Uterus (tissue), 4 donors: ENCODE results near the gene MAP3K5. TPM values are rescaled to one million over a fixed set of nuclear protein-coding genes. Genes with fewer than 3 reads are reported as not detected.
A peak's percentile ranks its signal among the peaks of the same experiment; 100 is the strongest.

Experiments
- DNase-seq, 2 donors: peaks; one replicate each; pipeline ENCODE4 v3.0.0-alpha.2; 2019 to 2020
- H3K27ac ChIP-seq, 2 donors: fragments of 200-600 bp; sonication (generic); 1 replicate in 1 of 2; 2 replicates in 1 of 2; pipeline ENCODE4 v1.5.1; 2016 to 2018
- H3K27me3 ChIP-seq, 2 donors: fragments of 200-600 bp; sonication (generic); one replicate each; pipeline ENCODE4 v1.5.1; 2018 to 2019; ENCODE audit warnings: control low read depth in 1 of 2
- H3K36me3 ChIP-seq, 2 donors: fragments of 200-600 bp; sonication (generic); one replicate each; pipeline ENCODE4 v1.5.1; 2019; ENCODE audit warnings: control low read depth in 1 of 2
- H3K4me1 ChIP-seq, 2 donors: fragments of 200-600 bp; sonication (generic); one replicate each; pipeline ENCODE4 v1.5.1; 2018 to 2019; ENCODE audit warnings: control low read depth in 1 of 2
- H3K4me3 ChIP-seq, 2 donors: fragments of 200-600 bp; sonication (generic); 1 replicate in 1 of 2; 2 replicates in 1 of 2; pipeline ENCODE4 v1.5.1; 2018 to 2019; ENCODE audit warnings: mild to moderate bottlenecking in 1 of 2
- H3K9me3 ChIP-seq, 2 donors: fragments of 200-600 bp; sonication (generic); one replicate each; pipeline ENCODE4 v1.5.1; 2019; ENCODE audit warnings: control low read depth in 1 of 2
- CTCF ChIP-seq, 4 experiments: fragments of 200-600 bp in 2 of 4; fragments of 450-650 bp in 2 of 4; sonication (generic) in 2 of 4; IDR thresholded peaks; one replicate each; pipeline ENCODE4 v1.5.1; 2016 to 2019; ENCODE audit warnings: antibody characterized with exemption in 4 of 4, mild to moderate bottlenecking in 2 of 4, moderate library complexity in 1 of 4
- POLR2A ChIP-seq, 2 donors: fragments of 450-650 bp; IDR thresholded peaks; one replicate each; pipeline ENCODE4 v1.6.1; 2016; ENCODE audit warnings: antibody characterized with exemption in 2 of 2, mild to moderate bottlenecking in 1 of 2, moderate library complexity in 1 of 2
- intact Hi-C: fragments of 100-400 bp; cut with DNase I; formaldehyde crosslinking; loops from one replicate; pipeline ENCODE4 v1.15.1; 2023; ENCODE audit warnings: low total_unique reads
- total RNA-seq, 4 donors: library from RNA; depleted of rRNA in 3 of 4; stranded (reverse); fragments of >200 nt in 3 of 4; gene quantifications; one replicate each; pipeline versions ENCODE4 v1.1.0 to v1.2.4, GENCODE V29; 2014 to 2023
- donor health status: DM: yes; HTN: yes; CAD: no.

MAP3K5 gene
- total RNA-seq, 4 donors from 2014 or later, result 9.5 to 67.1 (median 15.4) TPM

- DNase-seq, result no peak
- Histone ChIP-seq H3K4me3 (no peak overlapping the region), H3K4me1 (no peaks in the 10 kb centered on the region), H3K27ac (no peak overlapping the region), H3K27me3 (no peaks in the 10 kb centered on the region), H3K36me3 (no peaks in the 10 kb centered on the region), H3K9me3 (no peaks in the 10 kb centered on the region)
- no peak for TF ChIP-seq CTCF (IDR thresholded peaks at IDR 0.05)
- TF ChIP-seq POLR2A (IDR thresholded peaks at IDR 0.05), result no peak
- intact Hi-C loops, result no loop called here
These were observed 139.6 kb downstream of the MAP3K5 start for GRCh38 chr6:136652656-136653055.

- TF ChIP-seq CTCF (IDR thresholded peaks at IDR 0.05) (no peak), POLR2A (IDR thresholded peaks at IDR 0.05) (no peak)
- Histone ChIP-seq H3K36me3 (no peaks in the 10 kb centered on the region), H3K4me1 (no peaks in the 10 kb centered on the region), H3K9me3 (no peaks in the 10 kb centered on the region), H3K27me3 (no peaks in the 10 kb centered on the region), H3K4me3 (no peak overlapping the region), H3K27ac (no peak overlapping the region)
- DNase-seq, result no peak
- intact Hi-C loops, result no loop called here
These were observed 140.3 kb downstream of the MAP3K5 start for GRCh38 chr6:136651982-136652381.

GRCh38 chr6:136647363-136647852, 144.9 kb downstream of the MAP3K5 start:
- peak in 1 of 2 donors; percentile 21 for DNase-seq
- intact Hi-C loops, result loop anchor here (5.0 kb wide), 1 partner anchor 145 kb away; the partner anchor contains the start of gene MAP3K5
- H3K36me3 ChIP-seq, result no peaks in the 10 kb centered on the region
- H3K27me3 ChIP-seq, result no peaks in the 10 kb centered on the region
- H3K27ac ChIP-seq, result peak overlapping the region; percentile 19 to 40
- H3K9me3 ChIP-seq, result no peaks in the 10 kb centered on the region
- H3K4me1 ChIP-seq, result peaks cover 0 to 4% of the 10 kb centered on the region in 2 donors
- TF ChIP-seq POLR2A (IDR thresholded peaks at IDR 0.05) (no peak), CTCF (IDR thresholded peaks at IDR 0.05) (no peak)
- no peak overlapping the region for H3K4me3 ChIP-seq

GRCh38 chr6:136646377-136646776, 145.9 kb downstream of the MAP3K5 start:
- no peak overlapping the region for H3K4me3 ChIP-seq
- H3K27ac ChIP-seq, result peak overlapping the region in 1 of 2 donors; percentile 40
- H3K36me3 ChIP-seq, result no peaks in the 10 kb centered on the region
- no peak for DNase-seq
- no peaks in the 10 kb centered on the region for H3K9me3 ChIP-seq
- no peaks in the 10 kb centered on the region for H3K27me3 ChIP-seq
- intact Hi-C loops, result loop anchor here (5.0 kb wide), 1 partner anchor 146 kb away; the partner anchor contains the start of gene MAP3K5
- H3K4me1 ChIP-seq, result peaks cover 0 to 4% of the 10 kb centered on the region in 2 donors
- TF ChIP-seq CTCF (IDR thresholded peaks at IDR 0.05), result no peak
- TF ChIP-seq POLR2A (IDR thresholded peaks at IDR 0.05), result no peak

GRCh38 chr6:136644597-136644952, 147.7 kb downstream of the MAP3K5 start:
- Histone ChIP-seq H3K9me3 (no peaks in the 10 kb centered on the region), H3K27me3 (no peaks in the 10 kb centered on the region), H3K4me3 (no peak overlapping the region), H3K36me3 (no peaks in the 10 kb centered on the region), H3K4me1 (peaks cover 0 to 4% of the 10 kb centered on the region in 2 donors), H3K27ac (peak overlapping the region; percentile 1 to 28)
- intact Hi-C loops, result no loop called here
- no peak for TF ChIP-seq CTCF (IDR thresholded peaks at IDR 0.05)
- no peak for DNase-seq
